ENCODE results near the gene RUNDC1.
A peak's percentile ranks its signal among the peaks of the same experiment; 100 is the strongest.

DNA sequence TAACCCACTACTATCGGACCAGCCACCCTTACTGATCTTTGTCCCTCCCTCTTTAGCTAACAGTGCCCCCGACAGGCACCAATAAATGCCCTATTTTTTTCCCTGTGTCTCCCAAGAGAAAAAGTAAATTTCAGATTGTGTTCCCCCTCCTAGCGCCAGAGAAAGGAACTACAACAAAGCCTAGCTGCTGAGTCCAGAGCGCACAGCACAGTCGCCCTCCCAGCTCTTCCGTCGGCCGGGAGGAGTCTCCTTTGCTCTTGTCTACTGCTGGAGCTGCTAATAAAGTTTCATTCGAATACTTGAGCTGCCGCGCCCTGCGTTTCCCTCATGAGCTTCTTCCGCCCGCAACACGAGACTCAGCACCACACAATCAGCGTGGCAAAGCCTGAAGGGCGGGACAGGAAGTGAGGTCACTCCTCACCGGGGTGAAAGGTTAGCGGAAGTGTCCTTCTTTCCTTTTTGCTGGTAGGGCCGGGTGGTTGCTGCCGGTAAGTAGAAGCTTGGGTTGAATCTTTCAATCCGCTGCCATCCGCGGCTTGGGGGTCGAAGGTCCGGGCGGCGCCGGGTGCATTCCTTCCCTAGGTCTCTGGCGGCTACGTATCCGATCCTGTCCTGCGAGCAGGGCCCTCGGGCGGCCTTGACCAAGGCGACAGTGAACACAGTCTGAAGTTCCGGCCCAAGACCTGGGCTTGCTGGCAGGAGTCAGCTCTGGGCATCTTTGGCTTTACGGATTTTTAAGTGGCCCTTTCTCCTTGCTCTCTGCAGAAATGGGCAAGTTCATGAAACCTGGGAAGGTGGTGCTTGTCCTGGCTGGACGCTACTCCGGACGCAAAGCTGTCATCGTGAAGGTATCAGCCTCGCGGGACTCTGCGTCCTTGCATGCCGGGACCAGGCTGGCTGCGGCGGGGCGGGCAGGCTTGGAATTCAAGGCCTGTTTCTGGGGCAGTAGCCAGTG, 17.9 kb downstream of the RUNDC1 start, which contains the start of gene RPL27:
- TF ChIP-seq, protein P1, sequence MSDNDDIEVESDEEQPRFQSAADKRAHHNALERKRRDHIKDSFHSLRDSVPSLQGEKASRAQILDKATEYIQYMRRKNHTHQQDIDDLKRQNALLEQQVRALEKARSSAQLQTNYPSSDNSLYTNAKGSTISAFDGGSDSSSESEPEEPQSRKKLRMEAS (CRISPR knock-in tag; IDR thresholded peaks at IDR 0.05), result peak; percentile 87
- TF ChIP-seq, protein P2, sequence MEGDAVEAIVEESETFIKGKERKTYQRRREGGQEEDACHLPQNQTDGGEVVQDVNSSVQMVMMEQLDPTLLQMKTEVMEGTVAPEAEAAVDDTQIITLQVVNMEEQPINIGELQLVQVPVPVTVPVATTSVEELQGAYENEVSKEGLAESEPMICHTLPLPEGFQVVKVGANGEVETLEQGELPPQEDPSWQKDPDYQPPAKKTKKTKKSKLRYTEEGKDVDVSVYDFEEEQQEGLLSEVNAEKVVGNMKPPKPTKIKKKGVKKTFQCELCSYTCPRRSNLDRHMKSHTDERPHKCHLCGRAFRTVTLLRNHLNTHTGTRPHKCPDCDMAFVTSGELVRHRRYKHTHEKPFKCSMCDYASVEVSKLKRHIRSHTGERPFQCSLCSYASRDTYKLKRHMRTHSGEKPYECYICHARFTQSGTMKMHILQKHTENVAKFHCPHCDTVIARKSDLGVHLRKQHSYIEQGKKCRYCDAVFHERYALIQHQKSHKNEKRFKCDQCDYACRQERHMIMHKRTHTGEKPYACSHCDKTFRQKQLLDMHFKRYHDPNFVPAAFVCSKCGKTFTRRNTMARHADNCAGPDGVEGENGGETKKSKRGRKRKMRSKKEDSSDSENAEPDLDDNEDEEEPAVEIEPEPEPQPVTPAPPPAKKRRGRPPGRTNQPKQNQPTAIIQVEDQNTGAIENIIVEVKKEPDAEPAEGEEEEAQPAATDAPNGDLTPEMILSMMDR (IDR thresholded peaks at IDR 0.05), result peak; percentile 77
- TF ChIP-seq, protein P3, sequence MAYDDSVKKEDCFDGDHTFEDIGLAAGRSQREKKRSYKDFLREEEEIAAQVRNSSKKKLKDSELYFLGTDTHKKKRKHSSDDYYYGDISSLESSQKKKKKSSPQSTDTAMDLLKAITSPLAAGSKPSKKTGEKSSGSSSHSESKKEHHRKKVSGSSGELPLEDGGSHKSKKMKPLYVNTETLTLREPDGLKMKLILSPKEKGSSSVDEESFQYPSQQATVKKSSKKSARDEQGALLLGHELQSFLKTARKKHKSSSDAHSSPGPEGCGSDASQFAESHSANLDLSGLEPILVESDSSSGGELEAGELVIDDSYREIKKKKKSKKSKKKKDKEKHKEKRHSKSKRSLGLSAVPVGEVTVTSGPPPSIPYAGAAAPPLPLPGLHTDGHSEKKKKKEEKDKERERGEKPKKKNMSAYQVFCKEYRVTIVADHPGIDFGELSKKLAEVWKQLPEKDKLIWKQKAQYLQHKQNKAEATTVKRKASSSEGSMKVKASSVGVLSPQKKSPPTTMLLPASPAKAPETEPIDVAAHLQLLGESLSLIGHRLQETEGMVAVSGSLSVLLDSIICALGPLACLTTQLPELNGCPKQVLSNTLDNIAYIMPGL (CRISPR knock-in tag; IDR thresholded peaks at IDR 0.05), result peak; percentile 37; the same call in 1 of the 2 replicates
- TF ChIP-seq, protein P4, sequence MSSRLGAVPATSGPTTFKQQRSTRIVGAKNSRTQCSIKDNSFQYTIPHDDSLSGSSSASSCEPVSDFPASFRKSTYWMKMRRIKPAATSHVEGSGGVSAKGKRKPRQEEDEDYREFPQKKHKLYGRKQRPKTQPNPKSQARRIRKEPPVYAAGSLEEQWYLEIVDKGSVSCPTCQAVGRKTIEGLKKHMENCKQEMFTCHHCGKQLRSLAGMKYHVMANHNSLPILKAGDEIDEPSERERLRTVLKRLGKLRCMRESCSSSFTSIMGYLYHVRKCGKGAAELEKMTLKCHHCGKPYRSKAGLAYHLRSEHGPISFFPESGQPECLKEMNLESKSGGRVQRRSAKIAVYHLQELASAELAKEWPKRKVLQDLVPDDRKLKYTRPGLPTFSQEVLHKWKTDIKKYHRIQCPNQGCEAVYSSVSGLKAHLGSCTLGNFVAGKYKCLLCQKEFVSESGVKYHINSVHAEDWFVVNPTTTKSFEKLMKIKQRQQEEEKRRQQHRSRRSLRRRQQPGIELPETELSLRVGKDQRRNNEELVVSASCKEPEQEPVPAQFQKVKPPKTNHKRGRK (CRISPR knock-in tag; IDR thresholded peaks at IDR 0.05; ENCODE audit: borderline replicate concordance), result no peak
- TF ChIP-seq, protein P5, sequence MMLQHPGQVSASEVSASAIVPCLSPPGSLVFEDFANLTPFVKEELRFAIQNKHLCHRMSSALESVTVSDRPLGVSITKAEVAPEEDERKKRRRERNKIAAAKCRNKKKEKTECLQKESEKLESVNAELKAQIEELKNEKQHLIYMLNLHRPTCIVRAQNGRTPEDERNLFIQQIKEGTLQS (CRISPR knock-in tag; conservative IDR thresholded peaks at IDR 0.05), result no peak
- TF ChIP-seq ZBTB21 (CRISPR knock-in tag; IDR thresholded peaks at IDR 0.05; ENCODE audit: borderline replicate concordance) (0 out of 2 replicates have a peak, but pooled peaks have one; percentile 60), SMAD3 (CRISPR knock-in tag; IDR thresholded peaks at IDR 0.05; ENCODE audit: borderline replicate concordance) (no peak), NR1H2 (CRISPR knock-in tag; IDR thresholded peaks at IDR 0.05) (no peak), CREB1 (CRISPR knock-in tag; IDR thresholded peaks at IDR 0.05) (peak; percentile 43; the same call in 1 of the 2 replicates), MYBL2 (CRISPR knock-in tag; IDR thresholded peaks at IDR 0.05) (no peak), NR3C1 (CRISPR knock-in tag; conservative IDR thresholded peaks at IDR 0.05; ENCODE audit: low read depth) (no peak)
- TF ChIP-seq, protein P6, sequence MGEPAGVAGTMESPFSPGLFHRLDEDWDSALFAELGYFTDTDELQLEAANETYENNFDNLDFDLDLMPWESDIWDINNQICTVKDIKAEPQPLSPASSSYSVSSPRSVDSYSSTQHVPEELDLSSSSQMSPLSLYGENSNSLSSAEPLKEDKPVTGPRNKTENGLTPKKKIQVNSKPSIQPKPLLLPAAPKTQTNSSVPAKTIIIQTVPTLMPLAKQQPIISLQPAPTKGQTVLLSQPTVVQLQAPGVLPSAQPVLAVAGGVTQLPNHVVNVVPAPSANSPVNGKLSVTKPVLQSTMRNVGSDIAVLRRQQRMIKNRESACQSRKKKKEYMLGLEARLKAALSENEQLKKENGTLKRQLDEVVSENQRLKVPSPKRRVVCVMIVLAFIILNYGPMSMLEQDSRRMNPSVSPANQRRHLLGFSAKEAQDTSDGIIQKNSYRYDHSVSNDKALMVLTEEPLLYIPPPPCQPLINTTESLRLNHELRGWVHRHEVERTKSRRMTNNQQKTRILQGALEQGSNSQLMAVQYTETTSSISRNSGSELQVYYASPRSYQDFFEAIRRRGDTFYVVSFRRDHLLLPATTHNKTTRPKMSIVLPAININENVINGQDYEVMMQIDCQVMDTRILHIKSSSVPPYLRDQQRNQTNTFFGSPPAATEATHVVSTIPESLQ (CRISPR knock-in tag; IDR thresholded peaks at IDR 0.05), result no peak
- TF ChIP-seq, protein P7, sequence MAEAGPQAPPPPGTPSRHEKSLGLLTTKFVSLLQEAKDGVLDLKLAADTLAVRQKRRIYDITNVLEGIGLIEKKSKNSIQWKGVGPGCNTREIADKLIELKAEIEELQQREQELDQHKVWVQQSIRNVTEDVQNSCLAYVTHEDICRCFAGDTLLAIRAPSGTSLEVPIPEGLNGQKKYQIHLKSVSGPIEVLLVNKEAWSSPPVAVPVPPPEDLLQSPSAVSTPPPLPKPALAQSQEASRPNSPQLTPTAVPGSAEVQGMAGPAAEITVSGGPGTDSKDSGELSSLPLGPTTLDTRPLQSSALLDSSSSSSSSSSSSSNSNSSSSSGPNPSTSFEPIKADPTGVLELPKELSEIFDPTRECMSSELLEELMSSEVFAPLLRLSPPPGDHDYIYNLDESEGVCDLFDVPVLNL (CRISPR knock-in tag; IDR thresholded peaks at IDR 0.05; ENCODE audit: borderline replicate concordance, low read depth), result no peak
- TF ChIP-seq, protein P8, sequence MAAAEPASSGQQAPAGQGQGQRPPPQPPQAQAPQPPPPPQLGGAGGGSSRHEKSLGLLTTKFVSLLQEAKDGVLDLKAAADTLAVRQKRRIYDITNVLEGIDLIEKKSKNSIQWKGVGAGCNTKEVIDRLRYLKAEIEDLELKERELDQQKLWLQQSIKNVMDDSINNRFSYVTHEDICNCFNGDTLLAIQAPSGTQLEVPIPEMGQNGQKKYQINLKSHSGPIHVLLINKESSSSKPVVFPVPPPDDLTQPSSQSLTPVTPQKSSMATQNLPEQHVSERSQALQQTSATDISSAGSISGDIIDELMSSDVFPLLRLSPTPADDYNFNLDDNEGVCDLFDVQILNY (CRISPR knock-in tag; IDR thresholded peaks at IDR 0.05), result 0 out of 2 replicates have a peak, but pooled peaks have one; percentile 21
